ENCODE measurements around the gene CCDC70. TPM values are rescaled to one million over a fixed set of nuclear protein-coding genes. Genes with fewer than 3 reads are reported as not detected.

CCDC70 gene
- total RNA-seq, 1 experiment from 2014 or later = not detected

- no peak for TF ChIP-seq ZBTB43 (CRISPR knock-in tag; IDR thresholded peaks at IDR 0.05)
- no peak for TF ChIP-seq JAZF1 (CRISPR knock-in tag; IDR thresholded peaks at IDR 0.05)
- TF ChIP-seq, protein P1, sequence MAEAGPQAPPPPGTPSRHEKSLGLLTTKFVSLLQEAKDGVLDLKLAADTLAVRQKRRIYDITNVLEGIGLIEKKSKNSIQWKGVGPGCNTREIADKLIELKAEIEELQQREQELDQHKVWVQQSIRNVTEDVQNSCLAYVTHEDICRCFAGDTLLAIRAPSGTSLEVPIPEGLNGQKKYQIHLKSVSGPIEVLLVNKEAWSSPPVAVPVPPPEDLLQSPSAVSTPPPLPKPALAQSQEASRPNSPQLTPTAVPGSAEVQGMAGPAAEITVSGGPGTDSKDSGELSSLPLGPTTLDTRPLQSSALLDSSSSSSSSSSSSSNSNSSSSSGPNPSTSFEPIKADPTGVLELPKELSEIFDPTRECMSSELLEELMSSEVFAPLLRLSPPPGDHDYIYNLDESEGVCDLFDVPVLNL (CRISPR knock-in tag; IDR thresholded peaks at IDR 0.05; ENCODE audit: borderline replicate concordance, low read depth) = no peak
- TF ChIP-seq CTCF (IDR thresholded peaks at IDR 0.05) = no peak
Measured at GRCh38 chr13:51820016-51820597, 41.7 kb upstream of the CCDC70 start (continued).

DNA sequence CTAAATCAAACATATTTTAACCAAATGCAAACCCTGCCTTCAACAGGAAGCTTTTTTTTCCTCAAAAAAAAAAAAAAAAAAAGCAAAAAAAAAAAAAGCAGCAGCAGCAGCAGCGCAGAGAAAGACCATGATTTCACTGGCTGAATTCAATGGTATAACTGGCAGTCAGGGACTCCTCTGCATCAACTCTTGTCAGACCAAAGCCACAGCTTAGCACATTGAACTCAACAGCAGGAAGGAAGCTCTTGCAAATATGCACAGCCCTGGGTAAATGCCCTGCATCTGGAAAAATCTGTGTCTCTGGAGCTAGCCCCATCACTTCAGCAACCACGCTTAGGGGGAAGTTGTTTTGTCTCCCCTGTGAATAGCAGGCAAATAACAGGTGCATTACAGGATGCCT is 40.2 kb upstream of the CCDC70 start:
- ATAC-seq = no peak
- POLR2A ChIA-PET = interaction anchor here (0.6 kb wide), 1 partner anchor 363 kb away, joined by 3 read pairs; no protein-coding TSS in a partner anchor
- no peak for TF ChIP-seq ZNF263 (CRISPR knock-in tag; IDR thresholded peaks at IDR 0.05; ENCODE audit: low read depth)
- peaks cover 10% of the 10 kb centered on the region for H3K27me3 Mint-ChIP-seq (ENCODE audit: low read depth)
- CTCF ChIA-PET = interaction anchor here (0.9 to 1.3 kb wide), 4 partner anchors 17 to 306 kb away, joined by 3 to 8 read pairs (median 4); partner anchors contain the start of gene TMEM272
- no peak for DNase-seq (ENCODE audit: low spot score)
- H3K4me3 Mint-ChIP-seq = no peak overlapping the region
- no peak overlapping the region for H3K27ac Mint-ChIP-seq
- H3K36me3 Mint-ChIP-seq = no peaks in the 10 kb centered on the region
- H3K9me3 Mint-ChIP-seq = no peaks in the 10 kb centered on the region
- H3K4me1 Mint-ChIP-seq = peaks cover 43% of the 10 kb centered on the region

- CTCF ChIA-PET = interaction anchor here (1.0 to 2.0 kb wide), 4 partner anchors 16 to 306 kb away, joined by 3 to 8 read pairs (median 5); partner anchors contain the start of gene TMEM272
- DNase-seq (ENCODE audit: low spot score) (no peak), ATAC-seq (no peak)
- Mint-ChIP-seq H3K27ac (no peak overlapping the region), H3K9me3 (no peaks in the 10 kb centered on the region), H3K36me3 (no peaks in the 10 kb centered on the region), H3K27me3 (ENCODE audit: low read depth) (peaks cover 14% of the 10 kb centered on the region), H3K4me1 (peaks cover 37% of the 10 kb centered on the region), H3K4me3 (no peak overlapping the region)
- POLR2A ChIA-PET = no interaction called here
- TF ChIP-seq ZNF416 (CRISPR knock-in tag; IDR thresholded peaks at IDR 0.05) (no peak), HMGA2 (CRISPR knock-in tag; IDR thresholded peaks at IDR 0.05) (no peak), CBFB (CRISPR knock-in tag; IDR thresholded peaks at IDR 0.05; ENCODE audit: low read depth) (no peak), ESRRA (CRISPR knock-in tag; IDR thresholded peaks at IDR 0.05; ENCODE audit: borderline replicate concordance) (no peak), SMAD3 (CRISPR knock-in tag; IDR thresholded peaks at IDR 0.05; ENCODE audit: borderline replicate concordance) (no peak), JUN (CRISPR knock-in tag; IDR thresholded peaks at IDR 0.05) (no peak), ELF4 (CRISPR knock-in tag; IDR thresholded peaks at IDR 0.05; ENCODE audit: low read depth) (no peak), TP53 (CRISPR knock-in tag; IDR thresholded peaks at IDR 0.05) (no peak), ZBTB21 (CRISPR knock-in tag; IDR thresholded peaks at IDR 0.05; ENCODE audit: borderline replicate concordance) (no peak), PRRX2 (CRISPR knock-in tag; IDR thresholded peaks at IDR 0.05) (no peak), FOXJ3 (CRISPR knock-in tag; IDR thresholded peaks at IDR 0.05; ENCODE audit: borderline replicate concordance) (no peak), NFYB (CRISPR knock-in tag; conservative IDR thresholded peaks at IDR 0.05; ENCODE audit: low read depth) (no peak), EMX1 (CRISPR knock-in tag; IDR thresholded peaks at IDR 0.05) (no peak), SMAD4 (CRISPR knock-in tag; IDR thresholded peaks at IDR 0.05) (no peak), RORB (CRISPR knock-in tag; IDR thresholded peaks at IDR 0.05) (no peak), GTF2I (CRISPR knock-in tag; conservative IDR thresholded peaks at IDR 0.05) (no peak)
- TF ChIP-seq, protein P2, sequence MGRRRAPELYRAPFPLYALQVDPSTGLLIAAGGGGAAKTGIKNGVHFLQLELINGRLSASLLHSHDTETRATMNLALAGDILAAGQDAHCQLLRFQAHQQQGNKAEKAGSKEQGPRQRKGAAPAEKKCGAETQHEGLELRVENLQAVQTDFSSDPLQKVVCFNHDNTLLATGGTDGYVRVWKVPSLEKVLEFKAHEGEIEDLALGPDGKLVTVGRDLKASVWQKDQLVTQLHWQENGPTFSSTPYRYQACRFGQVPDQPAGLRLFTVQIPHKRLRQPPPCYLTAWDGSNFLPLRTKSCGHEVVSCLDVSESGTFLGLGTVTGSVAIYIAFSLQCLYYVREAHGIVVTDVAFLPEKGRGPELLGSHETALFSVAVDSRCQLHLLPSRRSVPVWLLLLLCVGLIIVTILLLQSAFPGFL (CRISPR knock-in tag; IDR thresholded peaks at IDR 0.05; ENCODE audit: borderline replicate concordance) = no peak
- TF ChIP-seq, protein P3, sequence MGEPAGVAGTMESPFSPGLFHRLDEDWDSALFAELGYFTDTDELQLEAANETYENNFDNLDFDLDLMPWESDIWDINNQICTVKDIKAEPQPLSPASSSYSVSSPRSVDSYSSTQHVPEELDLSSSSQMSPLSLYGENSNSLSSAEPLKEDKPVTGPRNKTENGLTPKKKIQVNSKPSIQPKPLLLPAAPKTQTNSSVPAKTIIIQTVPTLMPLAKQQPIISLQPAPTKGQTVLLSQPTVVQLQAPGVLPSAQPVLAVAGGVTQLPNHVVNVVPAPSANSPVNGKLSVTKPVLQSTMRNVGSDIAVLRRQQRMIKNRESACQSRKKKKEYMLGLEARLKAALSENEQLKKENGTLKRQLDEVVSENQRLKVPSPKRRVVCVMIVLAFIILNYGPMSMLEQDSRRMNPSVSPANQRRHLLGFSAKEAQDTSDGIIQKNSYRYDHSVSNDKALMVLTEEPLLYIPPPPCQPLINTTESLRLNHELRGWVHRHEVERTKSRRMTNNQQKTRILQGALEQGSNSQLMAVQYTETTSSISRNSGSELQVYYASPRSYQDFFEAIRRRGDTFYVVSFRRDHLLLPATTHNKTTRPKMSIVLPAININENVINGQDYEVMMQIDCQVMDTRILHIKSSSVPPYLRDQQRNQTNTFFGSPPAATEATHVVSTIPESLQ (CRISPR knock-in tag; IDR thresholded peaks at IDR 0.05) = no peak
- TF ChIP-seq, protein P4, sequence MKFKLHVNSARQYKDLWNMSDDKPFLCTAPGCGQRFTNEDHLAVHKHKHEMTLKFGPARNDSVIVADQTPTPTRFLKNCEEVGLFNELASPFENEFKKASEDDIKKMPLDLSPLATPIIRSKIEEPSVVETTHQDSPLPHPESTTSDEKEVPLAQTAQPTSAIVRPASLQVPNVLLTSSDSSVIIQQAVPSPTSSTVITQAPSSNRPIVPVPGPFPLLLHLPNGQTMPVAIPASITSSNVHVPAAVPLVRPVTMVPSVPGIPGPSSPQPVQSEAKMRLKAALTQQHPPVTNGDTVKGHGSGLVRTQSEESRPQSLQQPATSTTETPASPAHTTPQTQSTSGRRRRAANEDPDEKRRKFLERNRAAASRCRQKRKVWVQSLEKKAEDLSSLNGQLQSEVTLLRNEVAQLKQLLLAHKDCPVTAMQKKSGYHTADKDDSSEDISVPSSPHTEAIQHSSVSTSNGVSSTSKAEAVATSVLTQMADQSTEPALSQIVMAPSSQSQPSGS (CRISPR knock-in tag; IDR thresholded peaks at IDR 0.05; ENCODE audit: borderline replicate concordance, low read depth) = no peak
Measured at GRCh38 chr13:51822106-51822815, 39.5 kb upstream of the CCDC70 start.

Measured in WTC11 (cell line).